ENCODE results near the gene ZNF532. TPM values are rescaled to one million over a fixed set of nuclear protein-coding genes. Genes with fewer than 3 reads are reported as not detected.

The ZNF532 gene
- total RNA-seq, 2 experiments from 2014 or later = 4.0 to 4.8 TPM

- no peak for ATAC-seq (ENCODE audit: low read depth)
- Mint-ChIP-seq H3K27me3 (peaks cover 48% of the 10 kb centered on the region), H3K4me1 (no peaks in the 10 kb centered on the region), H3K9me3 (no peaks in the 10 kb centered on the region), H3K4me3 (no peak overlapping the region), H3K27ac (no peak overlapping the region), H3K36me3 (no peaks in the 10 kb centered on the region)
- POLR2A ChIA-PET = no interaction called here
- no peak for DNase-seq
Measured at GRCh38 chr18:58856881-58857280, 7.8 kb upstream of the ZNF532 start.

GRCh38 chr18:58858591-58859468, 5.8 kb upstream of the ZNF532 start:
- H3K27ac Mint-ChIP-seq = no peak overlapping the region
- no peak for ATAC-seq (ENCODE audit: low read depth)
- no peaks in the 10 kb centered on the region for H3K9me3 Mint-ChIP-seq
- H3K27me3 Mint-ChIP-seq = peaks cover 51% of the 10 kb centered on the region
- H3K4me3 Mint-ChIP-seq = no peak overlapping the region
- H3K36me3 Mint-ChIP-seq = no peaks in the 10 kb centered on the region
- POLR2A ChIA-PET = no interaction called here
- H3K4me1 Mint-ChIP-seq = peaks cover 5% of the 10 kb centered on the region
- no peak for DNase-seq

GRCh38 chr18:58859907-58860306, 4.8 kb upstream of the ZNF532 start:
- no peak overlapping the region for H3K4me3 Mint-ChIP-seq
- no peaks in the 10 kb centered on the region for H3K36me3 Mint-ChIP-seq
- peaks cover 59% of the 10 kb centered on the region for H3K27me3 Mint-ChIP-seq
- H3K27ac Mint-ChIP-seq = no peak overlapping the region
- DNase-seq (no peak), ATAC-seq (ENCODE audit: low read depth) (no peak)
- H3K9me3 Mint-ChIP-seq = no peaks in the 10 kb centered on the region
- peaks cover 5% of the 10 kb centered on the region for H3K4me1 Mint-ChIP-seq
- POLR2A ChIA-PET = interaction anchor here (0.5 kb wide), 1 partner anchor 378 kb away, joined by 4 read pairs; no protein-coding TSS in a partner anchor

GRCh38 chr18:58860747-58861231, 3.9 kb upstream of the ZNF532 start:
- Mint-ChIP-seq H3K36me3 (no peaks in the 10 kb centered on the region), H3K4me3 (no peak overlapping the region), H3K27me3 (peaks cover 67% of the 10 kb centered on the region), H3K27ac (no peak overlapping the region), H3K4me1 (peaks cover 5% of the 10 kb centered on the region), H3K9me3 (no peaks in the 10 kb centered on the region)
- POLR2A ChIA-PET = no interaction called here
- ATAC-seq (ENCODE audit: low read depth) (no peak), DNase-seq (no peak)

- no peak overlapping the region for H3K4me3 Mint-ChIP-seq
- H3K4me1 Mint-ChIP-seq = peaks cover 5% of the 10 kb centered on the region
- POLR2A ChIA-PET = no interaction called here
- peaks cover 73% of the 10 kb centered on the region for H3K27me3 Mint-ChIP-seq
- H3K36me3 Mint-ChIP-seq = no peaks in the 10 kb centered on the region
- H3K9me3 Mint-ChIP-seq = no peaks in the 10 kb centered on the region
- no peak overlapping the region for H3K27ac Mint-ChIP-seq
- DNase-seq (no peak), ATAC-seq (ENCODE audit: low read depth) (no peak)
Measured at GRCh38 chr18:58861353-58861752, 3.3 kb upstream of the ZNF532 start.

GRCh38 chr18:58861861-58862301, 2.8 kb upstream of the ZNF532 start:
- no peak overlapping the region for H3K4me3 Mint-ChIP-seq
- H3K4me1 Mint-ChIP-seq = peaks cover 5% of the 10 kb centered on the region
- no peak for DNase-seq
- POLR2A ChIA-PET = no interaction called here
- no peaks in the 10 kb centered on the region for H3K9me3 Mint-ChIP-seq
- no peaks in the 10 kb centered on the region for H3K36me3 Mint-ChIP-seq
- peaks cover 73% of the 10 kb centered on the region for H3K27me3 Mint-ChIP-seq
- ATAC-seq (ENCODE audit: low read depth) = no peak
- H3K27ac Mint-ChIP-seq = no peak overlapping the region

- H3K27ac Mint-ChIP-seq = no peak overlapping the region
- peaks cover 71% of the 10 kb centered on the region for H3K27me3 Mint-ChIP-seq
- no peaks in the 10 kb centered on the region for H3K9me3 Mint-ChIP-seq
- ATAC-seq (ENCODE audit: low read depth) (no peak), DNase-seq (no peak)
- H3K4me1 Mint-ChIP-seq = peaks cover 5% of the 10 kb centered on the region
- POLR2A ChIA-PET = no interaction called here
- peak overlapping the region; percentile 59 for H3K4me3 Mint-ChIP-seq
- H3K36me3 Mint-ChIP-seq = no peaks in the 10 kb centered on the region
Measured at GRCh38 chr18:58862356-58862755, 2.3 kb upstream of the ZNF532 start.

GRCh38 chr18:58862851-58863538, 1.7 kb upstream of the ZNF532 start:
- Mint-ChIP-seq H3K36me3 (no peaks in the 10 kb centered on the region), H3K27ac (no peak overlapping the region), H3K27me3 (peaks cover 71% of the 10 kb centered on the region), H3K9me3 (no peaks in the 10 kb centered on the region), H3K4me3 (peak overlapping the region; percentile 59), H3K4me1 (peaks cover 5% of the 10 kb centered on the region)
- DNase-seq (no peak), ATAC-seq (ENCODE audit: low read depth) (no peak)
- POLR2A ChIA-PET = no interaction called here

- POLR2A ChIA-PET = no interaction called here
- H3K4me3 Mint-ChIP-seq = peak overlapping the region; percentile 41
- no peaks in the 10 kb centered on the region for H3K9me3 Mint-ChIP-seq
- H3K4me1 Mint-ChIP-seq = peaks cover 5% of the 10 kb centered on the region
- peaks cover 68% of the 10 kb centered on the region for H3K27me3 Mint-ChIP-seq
- DNase-seq = peak; percentile 38
- H3K27ac Mint-ChIP-seq = no peak overlapping the region
- no peaks in the 10 kb centered on the region for H3K36me3 Mint-ChIP-seq
- no peak for ATAC-seq (ENCODE audit: low read depth)
Measured at GRCh38 chr18:58863539-58864145, 1.0 kb upstream of the ZNF532 start.

- Mint-ChIP-seq H3K4me3 (no peak overlapping the region), H3K27ac (no peak overlapping the region), H3K4me1 (peaks cover 5% of the 10 kb centered on the region), H3K9me3 (no peaks in the 10 kb centered on the region), H3K36me3 (no peaks in the 10 kb centered on the region), H3K27me3 (peaks cover 61% of the 10 kb centered on the region)
- POLR2A ChIA-PET = no interaction called here
- DNase-seq (no peak), ATAC-seq (ENCODE audit: low read depth) (no peak)
Measured at GRCh38 chr18:58865033-58865590, 435 bp downstream of the ZNF532 start.

- no peak for ATAC-seq (ENCODE audit: low read depth)
- H3K27ac Mint-ChIP-seq = no peak overlapping the region
- H3K27me3 Mint-ChIP-seq = peaks cover 57% of the 10 kb centered on the region
- H3K9me3 Mint-ChIP-seq = no peaks in the 10 kb centered on the region
- H3K4me1 Mint-ChIP-seq = peaks cover 5% of the 10 kb centered on the region
- DNase-seq = no peak
- no peaks in the 10 kb centered on the region for H3K36me3 Mint-ChIP-seq
- POLR2A ChIA-PET = no interaction called here
- H3K4me3 Mint-ChIP-seq = no peak overlapping the region
Measured at GRCh38 chr18:58865701-58866065, 1.0 kb downstream of the ZNF532 start.

GRCh38 chr18:58866066-58866772, 1.5 kb downstream of the ZNF532 start:
- peaks cover 5% of the 10 kb centered on the region for H3K4me1 Mint-ChIP-seq
- no peak overlapping the region for H3K27ac Mint-ChIP-seq
- H3K4me3 Mint-ChIP-seq = no peak overlapping the region
- POLR2A ChIA-PET = no interaction called here
- ATAC-seq (ENCODE audit: low read depth) = no peak
- no peak for DNase-seq
- no peaks in the 10 kb centered on the region for H3K36me3 Mint-ChIP-seq
- H3K27me3 Mint-ChIP-seq = peaks cover 55% of the 10 kb centered on the region
- no peaks in the 10 kb centered on the region for H3K9me3 Mint-ChIP-seq

GRCh38 chr18:58866773-58867150, 2.1 kb downstream of the ZNF532 start:
- H3K9me3 Mint-ChIP-seq = no peaks in the 10 kb centered on the region
- H3K4me3 Mint-ChIP-seq = no peak overlapping the region
- DNase-seq (no peak), ATAC-seq (ENCODE audit: low read depth) (no peak)
- POLR2A ChIA-PET = no interaction called here
- peaks cover 54% of the 10 kb centered on the region for H3K27me3 Mint-ChIP-seq
- peaks cover 5% of the 10 kb centered on the region for H3K4me1 Mint-ChIP-seq
- H3K27ac Mint-ChIP-seq = no peak overlapping the region
- no peaks in the 10 kb centered on the region for H3K36me3 Mint-ChIP-seq
